ENCODE measurements around the gene UNC5C. TPM values are rescaled to one million over a fixed set of nuclear protein-coding genes. Genes with fewer than 3 reads are reported as not detected.

UNC5C gene
- total and polyA plus RNA-seq, 2 of the 8 experiments (the other 6 are each of a cell fraction or from before 2014, with no cell fraction given), result 0.30 to 1.3 TPM

- no peak for TF ChIP-seq GABPA (IDR thresholded peaks at IDR 0.05; ENCODE audit: borderline replicate concordance, insufficient read depth, low read length)
- TF ChIP-seq CBX5 (IDR thresholded peaks at IDR 0.05; ENCODE audit: low read depth, low read length), result no peak
- no peak for TF ChIP-seq TCF12 (IDR thresholded peaks at IDR 0.05; ENCODE audit: low read depth, low read length)
- no peak for TF ChIP-seq SIRT6 (IDR thresholded peaks at IDR 0.05; ENCODE audit: low read length)
- TF ChIP-seq BRCA1 (IDR thresholded peaks at IDR 0.05; ENCODE audit: low read depth, low read length), result no peak
- Histone ChIP-seq H3K4me2 (ENCODE audit: insufficient read depth in 1 of 2, low read depth in 2 of 2, low read length in 2 of 2) (no peak overlapping the region), H3K4me3 (ENCODE audit: extremely low read depth in 1 of 4, insufficient read depth in 2 of 4, low read depth in 3 of 4, low read length in 4 of 4) (no peak overlapping the region), H4K91ac (replicated peaks; ENCODE audit: insufficient read length, low read length) (no peak overlapping the region), H3K79me1 (ENCODE audit: low read depth, low read length) (no peaks in the 10 kb centered on the region), H3K27ac (ENCODE audit: low read depth, low read length) (no peak overlapping the region), H4K20me1 (replicated peaks in 1 of 2; ENCODE audit: control insufficient read depth in 1 of 2, insufficient read depth in 2 of 2, low read length in 2 of 2) (no peaks in the 10 kb centered on the region), H3K79me2 (ENCODE audit: control insufficient read depth in 1 of 2, insufficient read depth in 2 of 2, low read length in 2 of 2) (no peaks in the 10 kb centered on the region), H4K5ac (ENCODE audit: insufficient read length, low read depth, low read length) (no peak overlapping the region), H2AK5ac (ENCODE audit: low read depth, low read length) (no peak overlapping the region), H3K56ac (replicated peaks; ENCODE audit: insufficient read length, low read depth, low read length) (no peak overlapping the region), H3K9ac (replicated peaks in 1 of 4; ENCODE audit: extremely low read depth in 1 of 4, low read depth in 3 of 4, low read length in 3 of 4) (no peak overlapping the region), H2BK15ac (ENCODE audit: low read length) (no peak overlapping the region), H2BK120ac (replicated peaks; ENCODE audit: low read depth, low read length) (no peak overlapping the region), H2AFZ (ENCODE audit: low read length) (no peak overlapping the region), H3K36me3 (ENCODE audit: control insufficient read depth in 2 of 4, insufficient read depth in 4 of 4, low read length in 3 of 4) (peaks cover 0 to 3% (median 0%) of the 10 kb centered on the region in 4 experiments; a peak in 1 of 8 replicates), H3K9me3 (ENCODE audit: insufficient read depth in 2 of 2, low read depth in 1 of 2, low read length in 1 of 2) (peaks cover 0 to 6% of the 10 kb centered on the region in 2 experiments; a peak in 3 of 4 replicates), H3K4ac (replicated peaks; ENCODE audit: insufficient read length, low read depth, low read length) (no peak overlapping the region), H3K27me3 (replicated peaks in 1 of 4; ENCODE audit: control insufficient read depth in 3 of 4, extremely low read depth in 1 of 4, insufficient read depth in 3 of 4, low read length in 3 of 4) (no peaks in the 10 kb centered on the region), H3K4me1 (replicated peaks in 1 of 4; ENCODE audit: control insufficient read depth in 3 of 4, insufficient read depth in 4 of 4, low read length in 3 of 4) (no peaks in the 10 kb centered on the region), H3K23me2 (ENCODE audit: low read depth, low read length) (no peaks in the 10 kb centered on the region), H3K23ac (ENCODE audit: insufficient read length) (no peak overlapping the region), H2BK20ac (ENCODE audit: low read length) (no peak overlapping the region), H3K14ac (ENCODE audit: insufficient read length) (no peak overlapping the region), H2BK12ac (ENCODE audit: low read depth, low read length) (no peak overlapping the region), H2BK5ac (ENCODE audit: low read depth, low read length) (no peak overlapping the region), H4K8ac (ENCODE audit: extremely low read depth, insufficient read depth, low read length) (no peak overlapping the region), H3K18ac (ENCODE audit: extremely low read depth, low read length) (no peak overlapping the region)
- WGBS, 2 experiments (ENCODE audit: extremely low coverage in 1 of 2, insufficient coverage in 1 of 2, insufficient read length in 1 of 2, insufficient replicate concordance in 2 of 2, low coverage in 1 of 2, low lambda C conversion rate in 2 of 2, missing lambda C conversion rate in 1 of 2), result 100% methylated on average over 1 of the region's 1 CpG; no CpG with 5 or more reads in 1 of the 2 experiments
- POLR2A ChIA-PET (ENCODE audit: partially characterized antibody), result no interaction called here
- DNase-seq (ENCODE audit: low read depth in 1 of 2, low spot score in 2 of 2), result no peak
- FAIRE-seq, result no peak
- CTCF ChIA-PET (ENCODE audit: partially characterized antibody), result interaction anchor here (1.3 kb wide), 1 partner anchor 11 kb away, joined by 3 read pairs; no protein-coding TSS in a partner anchor
These were observed 223.1 kb downstream of the UNC5C start for GRCh38 chr4:95325665-95326064.
